Stimulated activated CD8-positive, alpha-beta memory T cell treated with anti-CD3 and anti-CD28 coated beads, Interleukin-2, amount 100 ng/mL, for 48 hours (primary cell): ENCODE data around the gene RSRC1.
"Not testable (repeated sequence)": the region's sequence is repeated elsewhere in the genome, so short reads cannot be mapped to it uniquely, and the experiment has no call there.

Source experiments
- DNase-seq, 2 donors: peaks; one replicate each; pipeline ENCODE4 v3.0.0-alpha.2; 2020; ENCODE audit warnings: low read depth in 2 of 2

The RSRC1 gene

GRCh38 chr3:158100681-158101080 is 9.2 kb upstream of the RSRC1 start:
- no peak for DNase-seq

- no peak for DNase-seq
Observed at GRCh38 chr3:158101335-158102241, 8.3 kb upstream of the RSRC1 start.

GRCh38 chr3:158102242-158103080 is 7.4 kb upstream of the RSRC1 start:
- DNase-seq = no peak

- no peak for DNase-seq
Observed at GRCh38 chr3:158103081-158103886, 6.6 kb upstream of the RSRC1 start.

- DNase-seq = no peak
Observed at GRCh38 chr3:158103887-158104327, 6.0 kb upstream of the RSRC1 start.

- DNase-seq = no peak
Observed at GRCh38 chr3:158104431-158104921, 5.4 kb upstream of the RSRC1 start.

- DNase-seq = no peak
Observed at GRCh38 chr3:158105119-158105709, 4.7 kb upstream of the RSRC1 start.

GRCh38 chr3:158105710-158106253 is 4.1 kb upstream of the RSRC1 start:
- no peak for DNase-seq

- DNase-seq = no peak
Observed at GRCh38 chr3:158106766-158107471, 3.0 kb upstream of the RSRC1 start.

GRCh38 chr3:158107605-158108444 is 2.1 kb upstream of the RSRC1 start:
- DNase-seq = no peak

GRCh38 chr3:158108445-158108985 is 1.4 kb upstream of the RSRC1 start:
- DNase-seq = no peak

- no peak for DNase-seq
Observed at GRCh38 chr3:158109295-158109803, 540 bp upstream of the RSRC1 start.

- no peak for DNase-seq
Observed at GRCh38 chr3:158110658-158111018, 749 bp downstream of the RSRC1 start.

GRCh38 chr3:158111861-158112260 is 2.0 kb downstream of the RSRC1 start:
- DNase-seq = no peak

GRCh38 chr3:158113595-158113994 is 3.7 kb downstream of the RSRC1 start:
- not testable (repeated sequence) for DNase-seq

GRCh38 chr3:158120330-158120729 is 10.4 kb downstream of the RSRC1 start:
- DNase-seq = no peak

GRCh38 chr3:158121295-158121694 is 11.4 kb downstream of the RSRC1 start:
- no peak for DNase-seq

- not testable (repeated sequence) for DNase-seq
Observed at GRCh38 chr3:158122721-158123120, 12.8 kb downstream of the RSRC1 start.
